ENCODE measurements around the gene ROCK1. TPM values are rescaled to one million over a fixed set of nuclear protein-coding genes. Genes with fewer than 3 reads are reported as not detected.
A peak's percentile ranks its signal among the peaks of the same experiment; 100 is the strongest.
"Not testable (repeated sequence)": the region's sequence is repeated elsewhere in the genome, so short reads cannot be mapped to it uniquely, and the experiment has no call there.

ROCK1 gene
- total RNA-seq: 10 to 100 TPM; 36.3 to 39.1 TPM
- long read RNA-seq, partial matches to known transcripts: 47 of 50 reads
- long read RNA-seq, other reads (novel, unspliced or antisense): 3 of 50 reads

GRCh38 chr18:21111346-21112139 lies at the start of gene ROCK1:
Gene ROCK1, minus strand, starts transcription at chr18:21111813. Its CDS starts 903 bp downstream, at chr18:21110910.
- intact Hi-C loops (cut with DNase I): no loop called here
- ATAC-seq: peak; percentile 95 to 98

GRCh38 chr18:21155443-21155842 lies 43.8 kb upstream of the ROCK1 start:
- intact Hi-C loops (cut with DNase I): no loop called here
- no peak for ATAC-seq
- no peak for DNase-seq

More at GRCh38 chr18:21111346-21112139, at the start of gene ROCK1:
- DNase-seq: peak; percentile 100

- intact Hi-C loops (cut with DNase I): no loop called here
- no peak for DNase-seq
- no peak for ATAC-seq
These were observed 34.4 kb upstream of the ROCK1 start for GRCh38 chr18:21146016-21146415.

GRCh38 chr18:21145371-21145770 lies 33.8 kb upstream of the ROCK1 start:
- intact Hi-C loops (cut with DNase I): no loop called here
- DNase-seq (no peak), ATAC-seq (no peak)

GRCh38 chr18:21141668-21142422 lies 30.2 kb upstream of the ROCK1 start:
- intact Hi-C loops (cut with DNase I): no loop called here
- DNase-seq: no peak

GRCh38 chr18:21137719-21138488 lies 26.3 kb upstream of the ROCK1 start:
- DNase-seq: not testable (repeated sequence)
- intact Hi-C loops (cut with DNase I): loop anchor here in 1 of 2 donors (10.0 kb wide), 1 partner anchor 133 kb away; no protein-coding TSS in a partner anchor

More at GRCh38 chr18:21141668-21142422, 30.2 kb upstream of the ROCK1 start:
- peak in 1 of 2 donors; percentile 44 for ATAC-seq

GRCh38 chr18:21134895-21135294 lies 23.3 kb upstream of the ROCK1 start:
- ATAC-seq (peak in 1 of 2 donors; percentile 61), DNase-seq (no peak)
- intact Hi-C loops (cut with DNase I): loop anchor here in 1 of 2 donors (10.0 kb wide), 1 partner anchor 130 kb away; no protein-coding TSS in a partner anchor

More at GRCh38 chr18:21137719-21138488, 26.3 kb upstream of the ROCK1 start:
- not testable (repeated sequence) for ATAC-seq

- ATAC-seq: no peak
- DNase-seq: no peak
- intact Hi-C loops (cut with DNase I): loop anchor here in 1 of 2 donors (10.0 kb wide), 1 partner anchor 128 kb away; no protein-coding TSS in a partner anchor
These were observed 20.8 kb upstream of the ROCK1 start for GRCh38 chr18:21132398-21132918.

GRCh38 chr18:21131698-21132227 lies 20.1 kb upstream of the ROCK1 start:
- ATAC-seq (no peak), DNase-seq (no peak)
- intact Hi-C loops (cut with DNase I): loop anchor here in 1 of 2 donors (10.0 kb wide), 1 partner anchor 127 kb away; no protein-coding TSS in a partner anchor

- ATAC-seq: no peak
- intact Hi-C loops (cut with DNase I): loop anchor here in 1 of 2 donors (10.0 kb wide), 1 partner anchor 125 kb away; no protein-coding TSS in a partner anchor
These were observed 18.1 kb upstream of the ROCK1 start for GRCh38 chr18:21129566-21130216.

GRCh38 chr18:21123290-21123926 lies 11.8 kb upstream of the ROCK1 start:
- DNase-seq (no peak), ATAC-seq (no peak)
- intact Hi-C loops (cut with DNase I): no loop called here

More at GRCh38 chr18:21129566-21130216, 18.1 kb upstream of the ROCK1 start:
- no peak for DNase-seq

- ATAC-seq (no peak), DNase-seq (no peak)
- intact Hi-C loops (cut with DNase I): no loop called here
These were observed 7.2 kb upstream of the ROCK1 start for GRCh38 chr18:21118806-21119205.

GRCh38 chr18:21117409-21118131 lies 6.0 kb upstream of the ROCK1 start:
- ATAC-seq: peak; percentile 57 to 88
- intact Hi-C loops (cut with DNase I): no loop called here
- DNase-seq: no peak

- no peak for ATAC-seq
- intact Hi-C loops (cut with DNase I): no loop called here
These were observed 4.2 kb upstream of the ROCK1 start for GRCh38 chr18:21115519-21116411.

GRCh38 chr18:21112543-21113105 lies 1.0 kb upstream of the ROCK1 start:
- ATAC-seq: no peak
- intact Hi-C loops (cut with DNase I): no loop called here
- no peak for DNase-seq

More at GRCh38 chr18:21115519-21116411, 4.2 kb upstream of the ROCK1 start:
- DNase-seq: no peak
